ENCODE results near the gene LYVE1.

DNA sequence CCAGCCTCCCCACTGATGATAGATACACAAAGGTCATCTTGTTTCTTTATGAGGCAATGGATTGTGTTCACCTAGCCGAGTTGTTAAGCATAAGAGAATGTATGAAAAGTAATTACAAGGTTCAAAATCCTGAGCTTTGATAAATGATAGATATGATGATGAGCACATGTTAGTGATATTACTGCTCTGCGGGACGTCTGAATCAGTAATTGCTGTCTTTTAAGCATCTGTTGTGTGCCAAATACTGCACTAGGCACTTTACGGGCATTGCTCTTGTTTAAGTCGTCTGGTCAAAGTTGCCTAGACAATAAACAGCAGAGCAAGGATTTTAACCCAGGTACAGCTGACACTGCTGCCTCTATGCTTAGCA is 26.9 kb downstream of the LYVE1 start:
- TF ChIP-seq FOXS1 (CRISPR knock-in tag; IDR thresholded peaks at IDR 0.05), result no peak
- no peak for TF ChIP-seq MYC (IDR thresholded peaks at IDR 0.05; ENCODE audit: borderline replicate concordance, low read length)
- no peak for TF ChIP-seq CEBPB (IDR thresholded peaks at IDR 0.05)
- TF ChIP-seq POLR2AphosphoS2 (conservative IDR thresholded peaks at IDR 0.05; ENCODE audit: low read length), result no peak
- no peak for TF ChIP-seq RAD21 (conservative IDR thresholded peaks at IDR 0.05 in 1 of 2, IDR thresholded peaks at IDR 0.05 in 1 of 2)
- TF ChIP-seq POLR2A (IDR thresholded peaks at IDR 0.05; ENCODE audit: low read length), result no peak
- TF ChIP-seq JUN (IDR thresholded peaks at IDR 0.05), result no peak
- TF ChIP-seq, protein P1, sequence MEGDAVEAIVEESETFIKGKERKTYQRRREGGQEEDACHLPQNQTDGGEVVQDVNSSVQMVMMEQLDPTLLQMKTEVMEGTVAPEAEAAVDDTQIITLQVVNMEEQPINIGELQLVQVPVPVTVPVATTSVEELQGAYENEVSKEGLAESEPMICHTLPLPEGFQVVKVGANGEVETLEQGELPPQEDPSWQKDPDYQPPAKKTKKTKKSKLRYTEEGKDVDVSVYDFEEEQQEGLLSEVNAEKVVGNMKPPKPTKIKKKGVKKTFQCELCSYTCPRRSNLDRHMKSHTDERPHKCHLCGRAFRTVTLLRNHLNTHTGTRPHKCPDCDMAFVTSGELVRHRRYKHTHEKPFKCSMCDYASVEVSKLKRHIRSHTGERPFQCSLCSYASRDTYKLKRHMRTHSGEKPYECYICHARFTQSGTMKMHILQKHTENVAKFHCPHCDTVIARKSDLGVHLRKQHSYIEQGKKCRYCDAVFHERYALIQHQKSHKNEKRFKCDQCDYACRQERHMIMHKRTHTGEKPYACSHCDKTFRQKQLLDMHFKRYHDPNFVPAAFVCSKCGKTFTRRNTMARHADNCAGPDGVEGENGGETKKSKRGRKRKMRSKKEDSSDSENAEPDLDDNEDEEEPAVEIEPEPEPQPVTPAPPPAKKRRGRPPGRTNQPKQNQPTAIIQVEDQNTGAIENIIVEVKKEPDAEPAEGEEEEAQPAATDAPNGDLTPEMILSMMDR (IDR thresholded peaks at IDR 0.05), result no peak
